ENCODE measurements around the gene STMN3. TPM values are rescaled to one million over a fixed set of nuclear protein-coding genes. Genes with fewer than 3 reads are reported as not detected.

STMN3 gene
- total RNA-seq, 1 experiment from 2014 or later = 138 TPM

- peak within 1 kb of the TSS; percentile 71 for H3K9ac ChIP-seq (ENCODE audit: low read length)
- CTCF ChIA-PET = interaction anchor here (0.8 to 1.2 kb wide), 2 partner anchors 55 to 159 kb away, joined by 3 to 4 read pairs; no protein-coding TSS in a partner anchor
These were observed 43.6 kb upstream of the STMN3 start, which contains the start of gene TNFRSF6B for GRCh38 chr20:63696628-63697356. TSS of gene TNFRSF6B (plus strand) at chr20:63696652. CDS start at chr20:63696768, 116 bp downstream.

More at GRCh38 chr20:63696628-63697356, 43.6 kb upstream of the STMN3 start, which contains the start of gene TNFRSF6B:
- Histone ChIP-seq H3K9me3 (ENCODE audit: control insufficient read depth in 1 of 2, insufficient read depth in 1 of 2, low read depth in 1 of 2, low read length in 2 of 2) (no peaks in the 10 kb centered on the region), H3K4me3 (replicated peaks in 1 of 2; ENCODE audit: low read depth in 1 of 2, low read length in 2 of 2) (peak within 1 kb of the TSS; percentile 58 to 69), H3K27ac (ENCODE audit: low read depth, low read length) (peak within 1 kb of the TSS; percentile 91), H4K20me1 (ENCODE audit: insufficient read depth) (no peaks in the 10 kb centered on the region), H3K36me3 (ENCODE audit: control insufficient read depth in 1 of 2, insufficient read depth in 2 of 2, low read length in 2 of 2) (peaks cover 0 to 8% of the 10 kb centered on the region in 2 experiments; a peak in 1 of 4 replicates), H3K79me2 (ENCODE audit: insufficient read depth, low read length) (peaks cover 10% of the 10 kb centered on the region; the same call in 1 of the 2 replicates), H3K4me2 (ENCODE audit: low read length) (peak within 1 kb of the TSS; percentile 78), H3K4me1 (ENCODE audit: control insufficient read depth in 1 of 2, insufficient read depth in 2 of 2, low read length in 2 of 2) (peaks cover 35 to 66% of the 10 kb centered on the region in 2 experiments), H3K9me2 (ENCODE audit: insufficient read depth) (no peaks in the 10 kb centered on the region), H2AFZ (ENCODE audit: low read depth, low read length, poor library complexity, severe bottlenecking) (no peak within 1 kb of the TSS), H3K27me3 (ENCODE audit: insufficient read depth, low read length) (no peaks in the 10 kb centered on the region)
- intact Hi-C loops (cut with micrococcal nuclease) = loop anchor here (2.0 to 5.0 kb wide), 5 partner anchors 14 to 261 kb away; partner anchors contain the start of genes PTK6, STMN3 and UCKL1
- peak; percentile 33 for ATAC-seq
- BruUV-seq (replicated peaks) = TSS peak; percentile 80
- no peak for DNase-seq (ENCODE audit: low read depth, low spot score)
- TF ChIP-seq SRF (IDR thresholded peaks at IDR 0.05; ENCODE audit: low read depth) (no peak), YY1 (IDR thresholded peaks at IDR 0.05; ENCODE audit: extremely low read depth, insufficient replicate concordance, low read depth, low read length) (peak; percentile 27), CEBPB (IDR thresholded peaks at IDR 0.05; ENCODE audit: low read depth) (no peak), SIN3A (IDR thresholded peaks at IDR 0.05; ENCODE audit: low read depth) (no peak), TCF7L2 (IDR thresholded peaks at IDR 0.05; ENCODE audit: borderline replicate concordance, extremely low read depth, insufficient read depth, insufficient read length) (no peak), POLR2AphosphoS5 (IDR thresholded peaks at IDR 0.05; ENCODE audit: low read depth, low read length) (peak; percentile 89), POLR2A (IDR thresholded peaks at IDR 0.05; ENCODE audit: borderline replicate concordance, extremely low read depth, insufficient read depth, insufficient read length) (peak; percentile 28), REST (IDR thresholded peaks at IDR 0.05; ENCODE audit: low read depth) (no peak), FOSL1 (IDR thresholded peaks at IDR 0.05; ENCODE audit: low read depth) (no peak), ZBTB33 (IDR thresholded peaks at IDR 0.05; ENCODE audit: extremely low read depth, insufficient replicate concordance, low read length) (no peak)
- POLR2A ChIA-PET = interaction anchor here (1.5 to 3.1 kb wide), 3 partner anchors 14 to 159 kb away, joined by 4 to 28 read pairs (median 12); no protein-coding TSS in a partner anchor
- RAD21 ChIA-PET (ENCODE audit: low non-redundant PET in 1 of 2, low total read pairs in 2 of 2, uncharacterized antibody in 2 of 2, unreplicated experiment in 2 of 2) = no interaction called here
